ENCODE measurements around the gene PDE7B. TPM values are rescaled to one million over a fixed set of nuclear protein-coding genes. Genes with fewer than 3 reads are reported as not detected.

PDE7B gene
- total RNA-seq, 3 donors from 2014 or later (not counting 1 experiment from before 2014, with no cell fraction given): 0.14 to 0.18 TPM; not detected in 1

GRCh38 chr6:136039185-136039584 lies 187.7 kb downstream of the PDE7B start:
- Mint-ChIP-seq H3K27ac (no peak overlapping the region), H3K27me3 (ENCODE audit: low read depth in 2 of 2) (peaks cover 15 to 30% of the 10 kb centered on the region in 2 donors), H3K4me3 (no peak overlapping the region), H3K36me3 (no peaks in the 10 kb centered on the region), H3K9me3 (no peaks in the 10 kb centered on the region), H3K4me1 (peaks cover 6 to 7% of the 10 kb centered on the region in 2 donors)
- intact Hi-C loops (cut with micrococcal nuclease): no loop called here
- H3K4me3 ChIP-seq (ENCODE audit: low read length): no peak overlapping the region
- WGBS (ENCODE audit: insufficient coverage): 100% methylated on average over 2 of the region's 4 CpGs
- no peak overlapping the region for H3K27ac ChIP-seq (ENCODE audit: low read length)
- H3K27me3 ChIP-seq (ENCODE audit: control insufficient read depth, insufficient read depth, low read length): no peaks in the 10 kb centered on the region
- no peaks in the 10 kb centered on the region for H3K36me3 ChIP-seq (ENCODE audit: control insufficient read depth, insufficient read depth, low read length)
- no peak for ATAC-seq
- TF ChIP-seq CTCF (IDR thresholded peaks at IDR 0.05): no peak
- peaks cover 9% of the 10 kb centered on the region for H3K4me1 ChIP-seq (ENCODE audit: control insufficient read depth, insufficient read depth, low read length)
- DNase-seq: no peak
- no peaks in the 10 kb centered on the region for H3K9me3 ChIP-seq (ENCODE audit: control insufficient read depth, insufficient read depth, low read length)

GRCh38 chr6:136050475-136050874 lies 199.0 kb downstream of the PDE7B start:
- Histone ChIP-seq H3K36me3 (ENCODE audit: control insufficient read depth, insufficient read depth, low read length) (no peaks in the 10 kb centered on the region), H3K27ac (ENCODE audit: low read length) (no peak overlapping the region), H3K9me3 (ENCODE audit: control insufficient read depth, insufficient read depth, low read length) (no peaks in the 10 kb centered on the region), H3K4me3 (ENCODE audit: low read length) (no peak overlapping the region), H3K4me1 (ENCODE audit: control insufficient read depth, insufficient read depth, low read length) (no peaks in the 10 kb centered on the region), H3K27me3 (ENCODE audit: control insufficient read depth, insufficient read depth, low read length) (no peaks in the 10 kb centered on the region)
- ATAC-seq (no peak), DNase-seq (no peak)
- Mint-ChIP-seq H3K27ac (no peak overlapping the region), H3K36me3 (no peaks in the 10 kb centered on the region), H3K4me3 (no peak overlapping the region), H3K9me3 (no peaks in the 10 kb centered on the region), H3K27me3 (ENCODE audit: low read depth in 2 of 2) (peaks cover 0 to 15% of the 10 kb centered on the region in 2 donors), H3K4me1 (peaks cover 7 to 12% of the 10 kb centered on the region in 2 donors)
- intact Hi-C loops (cut with micrococcal nuclease): no loop called here
- 53% methylated on average over 1 of the region's 1 CpG for WGBS (ENCODE audit: insufficient coverage)
- TF ChIP-seq CTCF (IDR thresholded peaks at IDR 0.05): no peak

GRCh38 chr6:136051140-136051775 lies 199.8 kb downstream of the PDE7B start:
- H3K27ac Mint-ChIP-seq: peak overlapping the region in 1 of 2 donors; percentile 10
- peak in 2 of 3 donors; percentile 50 to 70 for ATAC-seq
- intact Hi-C loops (cut with micrococcal nuclease): no loop called here
- peaks cover 0 to 15% of the 10 kb centered on the region in 2 donors for H3K27me3 Mint-ChIP-seq (ENCODE audit: low read depth in 2 of 2)
- H3K9me3 Mint-ChIP-seq: no peaks in the 10 kb centered on the region
- peaks cover 7 to 12% of the 10 kb centered on the region in 2 donors for H3K4me1 Mint-ChIP-seq
- H3K9me3 ChIP-seq (ENCODE audit: control insufficient read depth, insufficient read depth, low read length): no peaks in the 10 kb centered on the region
- 39% methylated on average over 11 of the region's 12 CpGs for WGBS (ENCODE audit: insufficient coverage)
- H3K36me3 Mint-ChIP-seq: no peaks in the 10 kb centered on the region
- H3K27me3 ChIP-seq (ENCODE audit: control insufficient read depth, insufficient read depth, low read length): no peaks in the 10 kb centered on the region
- H3K4me1 ChIP-seq (ENCODE audit: control insufficient read depth, insufficient read depth, low read length): no peaks in the 10 kb centered on the region
- DNase-seq: peak in 1 of 2 donors; percentile 59
- no peak overlapping the region for H3K27ac ChIP-seq (ENCODE audit: low read length)
- no peak overlapping the region for H3K4me3 ChIP-seq (ENCODE audit: low read length)
- TF ChIP-seq CTCF (IDR thresholded peaks at IDR 0.05): no peak
- H3K36me3 ChIP-seq (ENCODE audit: control insufficient read depth, insufficient read depth, low read length): no peaks in the 10 kb centered on the region
- H3K4me3 Mint-ChIP-seq: no peak overlapping the region

- H3K4me3 ChIP-seq (ENCODE audit: low read length): no peak overlapping the region
- intact Hi-C loops (cut with micrococcal nuclease): no loop called here
- no peak overlapping the region for H3K4me3 Mint-ChIP-seq
- no peak for TF ChIP-seq CTCF (IDR thresholded peaks at IDR 0.05)
- peaks cover 0 to 19% of the 10 kb centered on the region in 2 donors for H3K27me3 Mint-ChIP-seq (ENCODE audit: low read depth in 2 of 2)
- no peak for ATAC-seq
- H3K27me3 ChIP-seq (ENCODE audit: control insufficient read depth, insufficient read depth, low read length): no peaks in the 10 kb centered on the region
- no peaks in the 10 kb centered on the region for H3K36me3 ChIP-seq (ENCODE audit: control insufficient read depth, insufficient read depth, low read length)
- no peak overlapping the region for H3K27ac ChIP-seq (ENCODE audit: low read length)
- H3K4me1 Mint-ChIP-seq: peaks cover 7 to 12% of the 10 kb centered on the region in 2 donors
- H3K27ac Mint-ChIP-seq: no peak overlapping the region
- no peaks in the 10 kb centered on the region for H3K9me3 Mint-ChIP-seq
- DNase-seq: no peak
- 91% methylated on average over 2 of the region's 2 CpGs for WGBS (ENCODE audit: insufficient coverage)
- no peaks in the 10 kb centered on the region for H3K36me3 Mint-ChIP-seq
- no peaks in the 10 kb centered on the region for H3K4me1 ChIP-seq (ENCODE audit: control insufficient read depth, insufficient read depth, low read length)
- H3K9me3 ChIP-seq (ENCODE audit: control insufficient read depth, insufficient read depth, low read length): no peaks in the 10 kb centered on the region
Measured at GRCh38 chr6:136052031-136052430, 200.5 kb downstream of the PDE7B start.

All from natural killer cell (primary cell).